K562 (cell line): ENCODE results near the gene ORC1. TPM values are rescaled to one million over a fixed set of nuclear protein-coding genes. Genes with fewer than 3 reads are reported as not detected.

ENCODE experiments used
- CREM ChIP-seq: IDR thresholded peaks from 2 replicates; pipeline ENCODE4 v1.6.1; 2014; ENCODE audit warnings: antibody characterized with exemption, low read depth
- FOXO4 ChIP-seq: fragments of 450-650 bp; formaldehyde crosslinking; IDR thresholded peaks from 2 replicates; pipeline ENCODE4 v1.4.0; 2020; ENCODE audit warnings: mild to moderate bottlenecking, moderate library complexity
- MAFF ChIP-seq: IDR thresholded peaks from 2 replicates; pipeline ENCODE4 v1.6.1; 2012; ENCODE audit warnings: low read length, improper control_type of control experiment
- MYNN ChIP-seq, 2 experiments: sonication (generic); formaldehyde crosslinking in 1 of 2; IDR thresholded peaks; 2 replicates each; pipeline versions ENCODE4 v1.5.0 to v1.6.1; 2016 to 2020; ENCODE audit warnings: antibody characterized with exemption in 1 of 2, missing genetic modification reagents in 1 of 2
- RHOXF2B ChIP-seq: fragments of 250-450 bp; sonication (Bioruptor Pico); conservative IDR thresholded peaks from 2 replicates; pipeline ENCODE4 v1.5.1; 2021
- SETDB1 ChIP-seq: IDR thresholded peaks from one replicate; pipeline ENCODE4 v1.6.1; 2012; ENCODE audit warnings: low read length, control low read depth, inconsistent platforms
- SMAD4 ChIP-seq: fragments of 250-450 bp; sonication (Bioruptor Pico); conservative IDR thresholded peaks from 2 replicates; pipeline ENCODE4 v1.8.0; 2021; ENCODE audit warnings: inconsistent platforms, mild to moderate bottlenecking, moderate library complexity
- ZBTB49 ChIP-seq: sonication (generic); formaldehyde crosslinking; IDR thresholded peaks from 2 replicates; pipeline ENCODE4 v1.8.0; 2022; ENCODE audit warnings: missing genetic modification reagents, mild to moderate bottlenecking, borderline replicate concordance
- ZNF512 ChIP-seq: IDR thresholded peaks from 2 replicates; pipeline ENCODE4 v1.6.1; 2016; ENCODE audit warnings: missing genetic modification characterization, missing compliant biosample characterization
- polyA plus RNA-seq, 8 experiments: library from polyadenylated mRNA; depleted of rRNA in 4 of 8; stranded (reverse) in 5 of 8; unstranded in 3 of 8; fragments of >200 nt; fragmentation: Nextera tagmentation in 2 of 8; fragmentation: Illumina TruSeq in 1 of 8; extraction: Ambion mirVana in 2 of 8; extraction: Trizol in 1 of 8; gene quantifications; 2 replicates each; pipeline versions ENCODE4 v1.2.1 to v1.2.3, GENCODE V29; 2011 to 2014; ENCODE audit warnings: inconsistent platforms in 1 of 8, missing spikeins in 1 of 8
- total RNA-seq, 7 experiments: library from RNA; depleted of rRNA in 6 of 7; stranded (reverse); fragments of >200 nt in 6 of 7; fragmentation: Illumina TruSeq in 2 of 7; extraction: Trizol in 2 of 7; gene quantifications; 2 replicates each; pipeline versions ENCODE4 v1.2.1 to v1.2.3, GENCODE V29; 2011 to 2021; ENCODE audit warnings: low replicate concordance in 1 of 7

The ORC1 gene
- total and polyA plus RNA-seq, 9 of the 15 experiments (the other 6 are each of a cell fraction or from before 2014, with no cell fraction given): 26.4 to 91.6 (median 69.7) TPM

GRCh38 chr1:52343979-52344378 is 60.2 kb downstream of the ORC1 start (continued):
- TF ChIP-seq ZNF512 (tag) (no peak), MYNN (IDR thresholded peaks at IDR 0.05) (no peak), MYNN (CRISPR knock-in tag; IDR thresholded peaks at IDR 0.05) (no peak), FOXO4 (CRISPR knock-in tag) (no peak), CREM (no peak), SMAD4 (CRISPR knock-in tag) (no peak), RHOXF2B (CRISPR knock-in tag) (no peak), MAFF (no peak), SETDB1 (no peak), ZBTB49 (CRISPR knock-in tag) (no peak)
- TF ChIP-seq, all 486 proteins: peak for 0
